Fibroblast of lung (primary cell): ENCODE measurements around the gene CATSPER1.

Experiments used
- EZH2 ChIP-seq: IDR thresholded peaks from 2 replicates; pipeline ENCODE4 v1.5.1; 2012; ENCODE audit warnings: low read length, control low read depth, mild to moderate bottlenecking; ENCODE audit errors: missing control alignments
- TF ChIP-seq, protein P1 (sequence below), 2 donors: IDR thresholded peaks in 1 of 2; conservative IDR thresholded peaks in 1 of 2; 1 replicate in 1 of 2; 2 replicates in 1 of 2; pipeline ENCODE4 v1.5.1; 2011 to 2012; ENCODE audit warnings: low read length in 2 of 2, control low read depth in 1 of 2, inconsistent platforms in 1 of 2, low read depth in 1 of 2, mild to moderate bottlenecking in 1 of 2

DNA sequence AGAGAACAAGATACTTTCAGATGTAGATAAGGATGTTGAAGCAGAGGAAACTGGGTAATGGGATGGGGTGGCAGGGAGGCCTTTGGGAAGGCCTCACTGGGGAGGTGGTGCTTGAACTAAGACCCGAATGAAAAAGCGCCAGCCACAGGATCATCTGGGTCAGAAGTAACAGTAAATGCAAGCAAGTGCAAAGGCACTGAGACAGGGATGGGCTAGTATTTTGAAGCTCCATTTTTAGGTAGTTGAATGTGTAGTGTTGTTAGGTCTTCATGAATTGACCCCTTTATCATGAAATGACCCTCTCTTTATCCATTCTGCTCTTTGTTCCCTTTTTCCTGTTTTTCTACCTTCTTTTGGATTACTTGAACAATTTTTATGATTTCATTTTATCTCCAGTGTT lies 37.6 kb upstream of the CATSPER1 start:
- TF ChIP-seq, protein P1, sequence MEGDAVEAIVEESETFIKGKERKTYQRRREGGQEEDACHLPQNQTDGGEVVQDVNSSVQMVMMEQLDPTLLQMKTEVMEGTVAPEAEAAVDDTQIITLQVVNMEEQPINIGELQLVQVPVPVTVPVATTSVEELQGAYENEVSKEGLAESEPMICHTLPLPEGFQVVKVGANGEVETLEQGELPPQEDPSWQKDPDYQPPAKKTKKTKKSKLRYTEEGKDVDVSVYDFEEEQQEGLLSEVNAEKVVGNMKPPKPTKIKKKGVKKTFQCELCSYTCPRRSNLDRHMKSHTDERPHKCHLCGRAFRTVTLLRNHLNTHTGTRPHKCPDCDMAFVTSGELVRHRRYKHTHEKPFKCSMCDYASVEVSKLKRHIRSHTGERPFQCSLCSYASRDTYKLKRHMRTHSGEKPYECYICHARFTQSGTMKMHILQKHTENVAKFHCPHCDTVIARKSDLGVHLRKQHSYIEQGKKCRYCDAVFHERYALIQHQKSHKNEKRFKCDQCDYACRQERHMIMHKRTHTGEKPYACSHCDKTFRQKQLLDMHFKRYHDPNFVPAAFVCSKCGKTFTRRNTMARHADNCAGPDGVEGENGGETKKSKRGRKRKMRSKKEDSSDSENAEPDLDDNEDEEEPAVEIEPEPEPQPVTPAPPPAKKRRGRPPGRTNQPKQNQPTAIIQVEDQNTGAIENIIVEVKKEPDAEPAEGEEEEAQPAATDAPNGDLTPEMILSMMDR (conservative IDR thresholded peaks at IDR 0.05 in 1 of 2, IDR thresholded peaks at IDR 0.05 in 1 of 2; ENCODE audit: low read depth in 1 of 2, low read length in 2 of 2), result no peak
- TF ChIP-seq EZH2, result no peak
